CD4-positive, alpha-beta T cell treated with Interleukin-12 subunit alpha and Interleukin-12 subunit beta, for 1 hour (primary cell): Measurements from ENCODE around the gene DLG2.
"Not testable (repeated sequence)": the region's sequence is repeated elsewhere in the genome, so short reads cannot be mapped to it uniquely, and the experiment has no call there.

Experiments used
- DNase-seq: peaks from one replicate; pipeline ENCODE4 v3.0.0-alpha.2; 2020

The DLG2 gene

DNA sequence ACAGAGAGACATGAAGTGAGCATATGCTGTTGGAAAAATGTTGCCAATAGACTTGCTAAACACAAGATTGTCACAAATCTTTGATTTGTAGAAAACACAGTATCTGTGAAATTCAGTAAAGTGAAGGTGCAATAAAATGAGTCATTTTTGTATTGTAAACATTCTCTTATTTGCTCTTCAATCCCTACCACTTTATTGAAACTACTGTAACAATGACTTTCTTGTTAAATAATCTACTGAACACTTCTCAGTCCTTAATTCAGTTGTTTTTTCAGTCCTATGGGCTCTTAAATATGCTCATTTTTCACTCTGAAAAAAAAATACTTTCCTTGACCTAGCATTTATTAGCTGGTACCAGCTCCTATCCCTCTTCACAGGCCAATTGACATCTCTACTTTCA, 531.9 kb downstream of the DLG2 start:
- DNase-seq = no peak

DNA sequence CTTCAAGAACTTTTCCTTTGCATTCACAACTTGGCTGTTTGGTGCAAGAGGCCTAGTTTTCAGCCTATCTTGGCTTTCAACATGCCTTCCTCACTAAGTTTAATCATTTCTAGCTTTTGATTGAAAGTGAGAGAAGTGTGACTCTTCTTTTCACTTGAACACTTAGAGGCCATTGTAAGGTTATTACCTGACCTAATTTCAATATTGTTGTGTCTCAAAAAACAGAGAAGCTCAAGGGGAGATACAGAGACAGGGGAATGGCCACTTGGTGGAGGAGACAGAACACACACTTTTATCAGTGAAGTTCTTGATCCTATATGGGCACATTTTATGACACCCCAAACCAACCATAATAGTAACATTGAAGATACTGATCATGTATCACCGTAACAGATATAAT, 532.3 kb downstream of the DLG2 start:
- DNase-seq = no peak

DNA sequence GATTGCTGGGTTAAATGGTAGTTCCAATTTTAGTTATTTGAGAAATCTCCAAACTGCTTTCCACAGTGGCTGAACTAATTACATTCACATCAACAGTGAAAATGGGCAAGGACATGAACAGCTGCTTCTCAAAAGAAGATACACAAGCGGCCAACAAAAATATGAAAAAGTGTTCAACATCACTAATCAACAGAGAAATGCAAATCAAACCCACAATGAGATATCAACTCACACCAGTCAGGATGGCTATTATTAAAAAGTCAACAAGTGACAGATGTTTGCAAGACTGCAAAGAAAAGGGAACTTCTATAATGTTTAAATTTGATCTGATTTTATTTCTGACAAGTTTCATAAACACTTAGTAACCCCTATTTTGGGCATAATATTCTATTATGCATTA, 537.5 kb downstream of the DLG2 start:
- no peak for DNase-seq

DNA sequence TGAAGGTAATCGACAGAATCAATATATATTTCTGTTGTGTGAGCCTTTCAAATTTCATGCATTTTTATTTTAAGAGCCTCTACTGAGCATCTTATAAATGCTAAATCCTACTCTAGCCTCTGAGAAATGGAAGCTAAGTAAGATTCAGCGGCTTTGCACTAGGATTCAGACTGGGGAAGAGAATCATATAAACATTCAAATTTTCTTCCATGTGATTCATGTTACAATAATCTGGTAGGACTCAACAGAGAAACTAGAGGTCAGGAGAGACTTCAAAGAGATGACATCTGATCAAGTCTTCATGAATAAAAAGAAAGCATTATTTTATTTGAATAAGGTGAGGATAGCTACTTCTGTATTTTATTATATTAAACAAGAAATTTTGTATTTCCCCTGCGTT, 538.9 kb downstream of the DLG2 start:
- no peak for DNase-seq

DNA sequence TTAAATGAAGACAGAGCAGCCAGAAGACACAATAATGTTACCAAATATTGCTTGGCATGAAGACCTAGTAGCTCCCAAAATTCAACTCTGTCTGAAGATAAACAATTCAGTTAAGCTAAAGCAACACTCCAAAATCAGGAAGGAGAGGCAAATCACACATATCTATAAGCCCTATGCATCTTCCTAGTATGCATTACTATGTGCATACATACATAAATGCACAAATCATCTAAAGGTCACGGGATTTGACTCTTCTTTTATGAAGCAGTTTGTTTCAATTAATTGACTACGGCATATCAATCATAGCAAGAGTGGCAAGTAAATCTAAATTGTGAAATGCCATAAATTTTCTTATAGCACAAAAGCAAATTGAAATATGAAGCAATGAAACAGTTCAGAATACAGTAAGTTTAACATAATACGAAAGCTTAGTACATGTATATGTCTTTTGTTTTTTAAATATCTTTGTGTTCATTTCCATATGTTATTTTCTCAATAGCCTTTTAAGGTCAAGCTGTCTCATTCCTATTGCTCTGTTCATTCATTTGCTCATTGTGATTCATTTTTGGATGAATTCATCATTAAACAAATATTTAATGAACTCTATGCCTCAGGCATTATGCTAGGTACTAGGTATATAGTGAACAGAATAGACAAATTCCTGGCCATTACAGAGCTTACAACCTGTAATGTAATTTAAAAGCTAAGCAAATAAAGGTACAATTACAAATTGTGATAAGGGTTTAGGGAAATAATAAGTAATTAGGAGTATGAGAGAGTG, 540.5 kb downstream of the DLG2 start:
- DNase-seq = no peak

DNA sequence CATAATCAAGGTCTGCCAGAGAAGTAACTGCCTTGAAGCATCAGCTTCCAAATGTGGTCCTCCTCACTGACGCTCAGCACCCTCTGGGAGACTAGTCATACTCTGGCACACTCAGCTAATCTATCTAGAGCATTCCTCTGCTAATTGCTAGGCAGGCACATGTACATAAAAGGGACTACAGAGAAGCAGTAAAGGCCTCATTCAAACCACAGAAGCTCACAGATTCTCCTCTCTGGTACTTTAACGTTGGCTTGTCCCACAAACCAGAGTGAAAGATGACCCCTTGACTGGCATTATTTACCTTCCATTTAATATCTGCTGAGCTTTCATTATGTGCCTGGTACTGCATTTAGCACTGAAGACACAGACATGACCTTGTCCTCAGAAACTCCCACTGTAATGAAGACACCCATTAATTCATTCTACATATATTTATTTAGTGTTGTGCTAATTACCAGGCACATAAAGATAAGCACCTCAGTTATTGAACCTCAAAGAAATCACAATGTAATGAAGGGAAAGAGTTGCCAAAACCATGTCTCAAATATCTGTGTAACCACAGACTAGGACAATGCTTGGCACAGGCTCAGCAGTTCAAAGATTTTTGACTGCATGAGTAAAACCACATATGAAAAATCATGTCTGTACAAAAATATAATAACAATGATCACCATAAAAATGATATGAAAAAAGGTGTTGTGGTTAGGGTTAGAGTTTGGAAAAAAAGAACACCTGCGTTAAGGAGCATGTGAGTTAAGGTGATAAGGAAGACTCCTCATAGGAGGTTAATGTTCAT, 550.4 kb downstream of the DLG2 start:
- no peak for DNase-seq

DNA sequence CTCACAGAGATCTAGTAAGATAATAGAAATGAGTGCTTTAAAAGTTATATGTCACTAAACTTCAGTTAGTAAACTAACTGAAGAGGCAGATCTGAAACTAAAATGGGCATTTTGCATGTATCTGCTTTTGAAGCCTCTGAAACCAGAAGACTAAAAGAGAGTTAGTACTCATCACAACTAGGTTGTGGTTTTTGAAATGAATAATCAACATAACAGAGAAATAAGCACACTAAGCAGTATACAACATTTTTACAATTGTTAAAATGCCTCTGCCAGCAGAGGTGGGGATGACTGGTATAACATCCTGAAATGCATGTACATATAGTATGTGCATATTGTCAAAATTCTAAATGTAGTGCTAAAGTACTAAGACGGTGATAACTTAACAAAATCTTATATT, 564.5 kb downstream of the DLG2 start:
- no peak for DNase-seq

DNA sequence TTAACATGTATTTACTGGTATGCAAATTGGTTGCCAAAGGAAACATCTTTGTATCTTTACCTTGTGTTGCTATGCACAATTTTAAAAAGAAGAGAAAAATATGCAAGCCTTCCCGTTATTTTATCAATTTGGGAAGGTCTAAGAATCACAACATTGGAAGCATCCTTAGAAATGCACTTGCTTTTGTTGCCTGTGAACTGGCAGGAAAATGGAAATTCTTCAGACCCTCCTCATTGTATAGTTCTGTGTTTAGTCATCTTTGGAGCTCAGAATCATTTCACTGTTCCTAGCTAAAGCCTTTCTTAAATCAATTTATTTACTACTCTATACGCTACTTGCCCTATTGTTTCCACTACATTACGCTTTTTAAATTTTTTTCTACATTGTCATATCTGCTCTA, 574.5 kb downstream of the DLG2 start:
- no peak for DNase-seq

DNA sequence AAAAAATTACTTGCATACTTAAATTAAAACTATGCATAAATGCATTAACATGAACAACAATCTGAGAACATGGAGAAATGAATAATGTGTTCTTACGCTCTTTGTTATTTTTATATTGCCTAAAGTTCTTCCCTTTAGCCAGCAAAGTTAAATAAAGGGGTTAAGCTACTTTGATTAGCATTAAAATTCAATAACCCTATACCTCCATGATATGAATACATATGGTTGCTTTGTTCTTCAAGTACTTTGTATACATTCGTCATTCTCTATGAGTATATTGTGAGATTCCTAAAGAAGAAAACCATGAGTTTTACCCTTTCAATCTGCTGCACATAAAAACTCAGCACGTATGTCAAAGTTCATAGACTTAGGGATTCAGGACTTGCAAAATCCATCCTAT, 578.3 kb downstream of the DLG2 start:
- DNase-seq = no peak

DNA sequence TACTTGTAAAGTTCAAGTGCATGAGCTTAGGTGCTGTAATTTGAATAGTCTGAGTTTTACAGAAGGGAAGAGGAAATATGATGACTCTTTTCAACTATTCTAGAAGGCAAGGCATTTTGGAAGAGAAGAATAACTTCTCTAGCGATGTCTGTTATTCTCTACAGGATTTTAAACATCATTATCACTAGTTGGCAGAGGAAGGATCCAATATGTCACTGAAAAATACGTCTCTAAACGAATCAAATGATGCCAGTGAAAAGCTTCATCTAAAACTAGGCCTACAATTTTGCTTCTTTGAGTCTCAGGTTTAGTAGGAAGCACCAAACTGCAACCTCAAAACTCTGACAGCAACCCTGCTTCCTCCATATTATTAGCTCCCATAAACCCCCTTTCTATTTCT, 581.4 kb downstream of the DLG2 start:
- no peak for DNase-seq

DNA sequence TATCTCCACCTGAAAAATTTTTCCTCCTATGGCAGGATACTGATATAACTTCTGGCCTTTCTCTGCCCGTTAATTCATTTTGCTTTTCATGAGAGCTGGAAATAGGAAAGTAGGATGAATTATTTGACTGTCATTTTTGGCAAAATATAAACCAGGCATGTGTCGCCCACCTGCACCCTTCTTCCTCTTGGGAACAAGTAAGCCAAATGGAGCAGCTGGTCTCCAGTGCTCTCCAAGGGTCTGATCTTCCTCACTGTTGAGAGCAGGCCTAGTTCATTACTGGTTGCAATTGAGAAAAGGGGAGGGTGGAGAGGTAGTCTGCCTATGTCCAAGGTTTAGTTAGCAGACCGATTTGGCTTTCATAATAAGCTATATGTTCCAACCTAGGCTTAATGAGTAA, 582.2 kb downstream of the DLG2 start:
- no peak for DNase-seq

DNA sequence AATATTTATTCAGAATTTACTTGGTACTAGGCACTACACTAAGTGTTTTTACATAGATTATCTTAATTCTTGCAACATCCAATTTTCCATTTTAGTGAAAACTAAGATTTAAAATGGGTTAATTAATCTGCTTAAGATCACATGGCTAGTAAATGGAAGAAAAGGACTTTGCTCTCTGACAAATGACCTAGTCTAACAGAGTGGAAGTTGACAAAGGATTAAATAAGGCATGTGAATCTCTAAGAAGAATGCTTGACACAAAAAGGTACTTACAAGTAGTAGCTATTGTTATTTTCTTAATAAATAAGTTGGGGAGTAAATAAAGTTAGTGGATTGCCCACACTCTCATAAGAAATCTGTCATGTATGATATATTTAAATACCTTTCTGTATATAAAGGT, 584.8 kb downstream of the DLG2 start:
- DNase-seq = no peak

DNA sequence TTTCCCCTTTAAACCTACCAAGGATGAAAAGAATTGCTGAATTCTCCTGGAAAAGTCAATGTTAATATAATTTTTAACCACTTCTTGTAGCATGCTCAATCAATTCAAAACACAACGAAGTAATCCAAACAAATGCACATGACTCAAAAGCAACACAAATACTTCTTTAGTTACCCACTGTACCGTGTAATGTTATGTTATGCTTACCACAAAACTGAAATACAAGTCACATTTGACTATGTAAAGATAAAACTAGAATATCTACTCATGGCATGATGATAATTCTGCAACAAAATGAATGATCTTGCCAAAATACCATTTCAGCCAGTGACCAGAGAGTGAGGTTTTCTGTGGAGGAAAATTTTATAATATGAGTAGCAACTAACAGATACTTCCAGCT, 587.0 kb downstream of the DLG2 start:
- DNase-seq = no peak

DNA sequence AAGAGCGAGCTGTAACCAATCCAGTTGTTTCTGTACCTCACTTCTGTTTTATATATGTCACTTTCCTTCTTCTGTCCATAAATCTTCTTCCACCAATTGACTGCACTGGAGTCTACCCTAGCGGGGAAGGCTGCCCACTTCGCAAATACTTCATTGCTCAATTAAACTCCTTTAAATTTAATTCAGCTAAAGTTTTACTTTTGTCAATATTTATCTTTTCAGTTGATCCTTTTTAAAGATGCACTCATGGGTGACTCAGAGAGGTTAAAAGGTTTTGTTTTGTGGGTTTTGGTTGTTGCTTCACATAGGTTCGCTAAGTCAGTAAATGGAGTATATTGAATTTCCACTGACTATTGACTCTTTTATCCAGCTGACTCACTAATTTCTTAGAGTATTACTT, 597.2 kb downstream of the DLG2 start:
- DNase-seq = no peak

DNA sequence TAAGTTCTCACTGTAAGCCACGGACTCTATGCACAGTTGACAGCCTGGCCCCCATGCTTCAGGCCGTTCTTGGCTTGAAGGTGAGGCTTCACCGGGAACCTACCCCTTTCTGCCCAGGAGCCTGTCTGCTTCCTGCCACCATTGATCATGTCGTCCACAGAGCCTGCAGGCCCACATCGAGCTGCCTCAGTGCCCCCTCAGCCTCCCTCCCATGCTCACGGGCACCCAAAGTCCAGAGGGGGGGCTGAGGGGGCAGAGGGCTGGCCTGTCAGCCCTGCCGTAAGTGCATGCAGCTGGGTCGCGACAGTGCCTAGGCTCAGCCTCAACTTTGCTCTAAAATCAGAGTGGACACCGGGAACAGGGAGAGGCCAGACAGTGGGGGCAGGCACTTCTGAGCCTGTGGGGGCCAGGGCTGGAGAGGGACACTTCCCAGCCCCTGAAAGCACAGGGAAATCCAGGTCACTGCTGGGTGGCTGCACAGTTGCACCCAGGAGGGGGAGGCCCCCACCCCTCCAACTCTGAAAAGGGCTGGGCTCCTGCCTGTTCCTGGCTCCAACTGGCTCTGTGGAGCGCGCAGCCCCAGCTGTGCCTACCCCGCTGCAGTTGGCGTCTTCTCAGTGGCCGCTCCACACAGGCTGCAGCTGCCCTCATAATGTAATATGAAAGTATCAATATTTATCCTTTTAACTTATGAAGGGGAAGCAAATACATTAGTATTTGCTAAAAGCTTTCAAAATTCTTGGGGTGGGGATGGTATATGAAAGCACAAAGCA, 598.6 kb downstream of the DLG2 start:
- DNase-seq = no peak

DNA sequence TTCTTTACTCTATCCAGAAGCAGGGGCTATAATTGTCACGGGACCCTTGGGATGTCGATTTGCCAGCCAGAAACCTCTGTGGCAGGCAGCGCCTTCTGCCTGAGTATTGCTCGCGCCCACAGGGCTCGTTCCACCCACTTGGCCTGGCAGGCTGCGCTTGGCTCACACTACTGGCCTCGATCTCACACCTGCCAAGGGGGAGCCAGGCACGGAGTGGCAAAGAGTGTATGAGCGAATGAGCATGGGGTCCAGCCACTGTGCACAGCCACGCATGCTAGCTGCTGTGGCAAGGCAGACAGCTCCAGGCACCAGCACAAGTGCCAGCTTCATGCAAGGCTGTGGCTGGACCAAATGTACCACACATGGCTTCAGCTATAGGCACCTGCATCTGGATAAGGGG, 599.8 kb downstream of the DLG2 start:
- no peak for DNase-seq

DNA sequence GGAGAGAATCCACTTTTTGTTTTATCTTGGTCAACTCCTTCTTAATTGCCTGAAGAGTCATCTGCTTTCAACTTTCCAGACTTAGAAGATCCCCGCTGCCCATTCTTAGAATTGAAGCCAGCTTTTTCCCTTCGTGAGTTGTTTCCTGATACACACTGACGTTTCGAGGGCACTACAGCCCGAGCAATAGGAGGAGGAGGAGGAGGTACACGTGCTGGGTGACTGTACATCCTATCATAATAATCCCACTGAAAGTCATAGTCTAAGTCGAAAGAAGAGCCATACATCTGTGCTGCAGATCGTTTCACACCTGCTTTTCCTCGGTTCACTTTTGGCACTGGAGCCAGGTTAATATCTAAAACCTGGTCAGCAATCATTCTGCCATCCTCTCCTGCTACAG, 606.1 kb downstream of the DLG2 start:
- DNase-seq = no peak

DNA sequence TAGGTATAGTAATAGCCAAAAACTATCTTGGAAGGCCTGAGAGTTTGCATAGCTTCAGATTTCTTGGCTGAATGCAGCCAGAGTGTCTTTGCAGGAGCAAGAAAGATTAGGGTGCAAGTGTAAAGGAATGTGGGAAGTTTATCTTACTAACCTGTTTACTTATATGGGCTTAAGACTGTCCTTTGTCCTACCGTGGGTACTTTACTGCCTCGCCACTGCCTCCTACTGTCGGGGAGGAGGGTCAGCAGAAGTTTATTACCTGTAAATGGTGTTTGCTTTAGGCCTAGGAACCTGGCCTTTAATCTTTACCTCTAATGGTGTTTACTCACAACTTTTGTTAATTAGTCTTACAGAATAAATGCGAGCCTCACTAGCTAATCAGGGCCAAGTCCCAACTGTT, 633.8 kb downstream of the DLG2 start:
- DNase-seq = no peak

DNA sequence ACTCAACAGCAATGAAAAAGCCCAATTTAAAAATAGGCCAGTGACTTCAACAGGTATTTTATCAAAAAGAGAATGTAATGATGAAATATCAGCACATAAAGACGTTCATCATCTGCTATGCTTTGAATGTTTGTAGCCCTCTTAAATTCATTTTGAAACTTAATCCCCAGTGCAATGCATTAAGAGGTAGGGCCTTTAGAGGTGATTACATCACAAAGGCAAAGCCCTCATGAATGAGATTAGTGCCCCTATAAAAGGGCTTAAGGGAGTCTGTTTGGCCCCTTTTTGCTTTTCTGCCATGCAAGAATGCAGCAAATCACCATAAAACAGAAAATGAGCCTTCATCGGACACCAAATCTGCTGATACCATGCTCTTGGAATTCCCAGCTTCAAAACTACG, 637.0 kb downstream of the DLG2 start:
- no peak for DNase-seq

DNA sequence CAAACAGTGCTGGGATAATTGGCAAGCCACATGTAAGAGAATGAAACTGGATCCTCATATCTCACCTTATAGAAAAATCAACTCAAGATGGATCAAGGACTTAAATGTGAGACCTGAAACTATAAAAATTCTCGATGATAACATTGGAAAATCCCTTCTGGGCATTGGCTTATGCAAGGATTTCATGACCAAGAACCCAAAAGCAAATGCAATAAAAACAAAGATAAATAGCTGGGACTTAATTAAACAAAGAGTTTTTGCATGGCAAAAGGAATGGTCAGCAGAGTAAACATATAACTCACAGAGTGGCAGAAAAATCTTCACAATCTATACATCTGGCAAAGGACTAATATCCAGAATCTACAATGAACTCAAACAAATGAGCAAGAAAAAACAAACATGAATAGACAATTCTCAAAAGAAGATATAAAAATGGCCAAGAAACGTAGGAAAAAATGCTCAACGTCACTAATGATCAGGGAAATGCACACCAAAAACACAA, 639.4 kb downstream of the DLG2 start:
- not testable (repeated sequence) for DNase-seq

DNA sequence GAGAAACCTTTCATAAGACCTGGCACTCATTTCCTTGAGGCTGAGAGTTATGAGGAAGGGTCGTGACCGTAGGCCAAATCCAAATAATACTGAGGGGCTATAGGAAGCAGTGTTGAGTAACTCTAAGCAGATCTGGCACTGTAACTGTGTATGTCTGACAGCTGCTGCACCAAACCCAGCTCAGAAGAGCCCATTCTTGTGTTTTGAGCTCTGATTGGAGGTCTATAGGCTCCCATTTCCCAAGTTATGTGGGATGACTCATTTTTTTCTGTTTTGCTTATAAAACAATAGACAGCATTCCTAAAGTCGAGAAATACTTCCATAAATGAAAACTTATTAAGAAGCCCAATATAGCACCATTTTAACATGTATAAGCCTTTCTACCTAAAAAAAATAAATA, 645.8 kb downstream of the DLG2 start:
- DNase-seq = no peak

DNA sequence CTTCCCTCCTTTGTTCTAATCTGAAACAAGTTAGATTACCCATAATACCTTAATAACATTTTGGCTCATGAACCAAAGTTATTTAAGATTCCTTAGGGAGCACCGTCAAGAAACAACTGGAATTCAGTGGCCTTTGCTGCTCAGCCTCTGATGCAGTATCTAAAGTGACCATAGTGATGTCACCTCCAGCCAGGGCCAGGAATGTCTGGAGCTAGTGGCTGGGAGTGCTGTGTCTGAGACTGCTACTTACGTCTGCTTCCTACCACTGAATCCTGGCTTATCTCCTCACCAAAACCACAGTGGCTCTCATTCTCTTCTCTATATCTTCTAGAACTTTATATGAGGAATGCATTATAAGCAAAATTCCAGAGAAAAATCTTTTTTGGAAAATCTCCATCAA, 658.0 kb downstream of the DLG2 start:
- no peak for DNase-seq

DNA sequence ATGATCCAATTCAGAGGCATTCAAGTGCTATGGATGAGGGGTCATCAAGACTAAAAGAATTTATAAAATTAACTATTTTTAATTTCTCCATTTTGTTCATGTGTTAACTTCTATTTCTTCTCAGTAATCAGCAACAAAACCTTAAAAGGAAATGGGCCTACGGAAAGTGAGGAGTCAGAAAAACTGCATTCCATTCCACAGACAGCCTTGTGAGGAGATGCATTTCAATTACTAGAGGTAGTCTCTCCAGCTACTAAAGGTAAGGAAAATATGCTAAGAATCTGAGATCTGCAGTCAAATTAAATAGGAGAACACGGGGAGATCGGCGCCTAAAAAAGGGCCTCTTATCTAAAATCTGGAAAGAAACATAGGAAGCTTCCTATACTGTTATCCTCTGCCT, 661.7 kb downstream of the DLG2 start:
- DNase-seq = no peak

DNA sequence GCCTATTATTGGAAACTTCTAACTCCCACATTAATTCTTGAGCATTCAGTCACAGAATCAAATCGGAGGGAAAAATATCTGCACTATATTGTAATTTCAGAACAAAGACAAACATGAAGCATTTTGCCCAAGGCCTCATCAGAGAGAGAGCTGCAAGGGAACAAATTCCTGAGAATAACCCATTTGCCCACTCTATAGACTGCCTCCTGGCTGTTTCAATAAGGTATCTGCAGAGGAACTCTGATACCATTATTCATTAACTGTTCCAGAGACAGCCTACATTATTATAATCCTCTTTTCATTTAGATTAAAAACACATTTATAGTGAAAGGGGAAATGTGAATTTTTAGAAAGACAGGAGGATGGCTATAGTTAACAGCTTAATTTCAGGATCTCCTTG, 663.9 kb downstream of the DLG2 start:
- no peak for DNase-seq
